Ishikawa (cell line): ENCODE results near the gene PLA2G15.

Experiments used
- CEBPB ChIP-seq: IDR thresholded peaks from 2 replicates; pipeline ENCODE4 v1.6.1; 2012
- CREB1 ChIP-seq: IDR thresholded peaks from 2 replicates; pipeline ENCODE4 v1.6.1; 2012; ENCODE audit warnings: low read depth
- EGR1 ChIP-seq: IDR thresholded peaks from 2 replicates; pipeline ENCODE4 v1.6.1; 2012
- EP300 ChIP-seq: IDR thresholded peaks from 2 replicates; pipeline ENCODE4 v1.6.1; 2012; ENCODE audit warnings: borderline replicate concordance
- FOXM1 ChIP-seq: IDR thresholded peaks from 2 replicates; pipeline ENCODE4 v1.6.1; 2012; ENCODE audit warnings: low read depth, borderline replicate concordance
- NFIC ChIP-seq: IDR thresholded peaks from 2 replicates; pipeline ENCODE4 v1.6.1; 2012
- RAD21 ChIP-seq: IDR thresholded peaks from 2 replicates; pipeline ENCODE4 v1.6.1; 2012; ENCODE audit warnings: low read depth
- TAF1 ChIP-seq: IDR thresholded peaks from 2 replicates; pipeline ENCODE4 v1.6.1; 2012; ENCODE audit warnings: low read depth, mild to moderate bottlenecking
- TCF12 ChIP-seq: IDR thresholded peaks from 2 replicates; pipeline ENCODE4 v1.6.1; 2012; ENCODE audit warnings: low read depth
- TEAD4 ChIP-seq: IDR thresholded peaks from 2 replicates; pipeline ENCODE4 v1.6.1; 2012
- YY1 ChIP-seq: IDR thresholded peaks from 2 replicates; pipeline ENCODE4 v1.6.1; 2012; ENCODE audit warnings: low read depth
- ZBTB7A ChIP-seq: IDR thresholded peaks from 2 replicates; pipeline ENCODE4 v1.6.1; 2012; ENCODE audit warnings: low read depth
- TF ChIP-seq, protein P1 (sequence below): IDR thresholded peaks from 2 replicates; pipeline ENCODE4 v1.6.1; 2012
- TF ChIP-seq, protein P2 (sequence below): IDR thresholded peaks from 2 replicates; pipeline ENCODE4 v1.6.1; 2012
- TF ChIP-seq, protein P3 (sequence below): IDR thresholded peaks from 2 replicates; pipeline ENCODE4 v1.6.1; 2012; ENCODE audit warnings: low read depth, mild to moderate bottlenecking

Gene PLA2G15

DNA sequence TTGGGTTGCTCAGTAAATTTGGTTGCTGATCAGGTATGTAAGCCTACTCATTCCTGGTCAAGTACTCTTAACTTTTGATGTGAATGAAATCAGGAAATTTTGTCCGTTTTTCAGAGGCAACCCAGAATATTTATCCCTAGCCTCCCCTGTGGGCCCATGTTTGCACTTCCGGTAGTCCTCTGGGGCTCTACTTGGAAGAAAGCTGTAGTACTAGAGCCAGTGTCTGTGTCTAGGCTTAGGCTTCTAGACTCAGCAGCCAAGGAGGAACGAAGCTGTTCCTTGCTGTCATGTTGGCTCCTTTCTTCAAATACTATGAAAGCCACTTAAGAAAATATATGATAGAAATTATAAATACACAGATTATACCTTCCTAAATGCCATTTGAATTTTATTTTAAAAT lies 30.4 kb upstream of the PLA2G15 start:
- no peak for TF ChIP-seq TAF1
- no peak for TF ChIP-seq FOXM1
- no peak for TF ChIP-seq EP300

DNA sequence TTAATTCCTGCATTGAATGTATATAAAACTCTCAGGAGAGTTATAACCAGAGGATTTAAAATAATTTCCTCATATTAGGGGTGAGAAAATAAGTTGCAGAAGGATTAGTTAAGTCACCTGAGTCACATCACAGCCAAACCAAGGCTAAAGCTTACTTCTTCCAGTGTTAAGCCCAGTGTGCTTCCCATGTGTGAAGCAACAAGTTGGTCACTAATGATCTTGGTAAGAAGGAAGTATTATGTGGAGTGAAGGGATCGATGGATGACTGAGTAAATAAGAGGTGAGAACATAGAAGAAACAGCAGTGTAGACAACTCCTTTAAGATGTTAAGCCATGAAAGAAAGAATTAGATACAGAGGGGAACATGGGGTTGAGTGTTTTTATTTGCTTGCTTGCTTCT lies 29.9 kb upstream of the PLA2G15 start:
- no peak for TF ChIP-seq ZBTB7A
- no peak for TF ChIP-seq TEAD4
- TF ChIP-seq, protein P1, sequence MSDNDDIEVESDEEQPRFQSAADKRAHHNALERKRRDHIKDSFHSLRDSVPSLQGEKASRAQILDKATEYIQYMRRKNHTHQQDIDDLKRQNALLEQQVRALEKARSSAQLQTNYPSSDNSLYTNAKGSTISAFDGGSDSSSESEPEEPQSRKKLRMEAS: no peak
- no peak for TF ChIP-seq CREB1
- TF ChIP-seq, protein P2, sequence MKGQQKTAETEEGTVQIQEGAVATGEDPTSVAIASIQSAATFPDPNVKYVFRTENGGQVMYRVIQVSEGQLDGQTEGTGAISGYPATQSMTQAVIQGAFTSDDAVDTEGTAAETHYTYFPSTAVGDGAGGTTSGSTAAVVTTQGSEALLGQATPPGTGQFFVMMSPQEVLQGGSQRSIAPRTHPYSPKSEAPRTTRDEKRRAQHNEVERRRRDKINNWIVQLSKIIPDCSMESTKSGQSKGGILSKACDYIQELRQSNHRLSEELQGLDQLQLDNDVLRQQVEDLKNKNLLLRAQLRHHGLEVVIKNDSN: no peak
- TF ChIP-seq TAF1: no peak
- no peak for TF ChIP-seq TCF12
- no peak for TF ChIP-seq EGR1
- TF ChIP-seq YY1: no peak
- TF ChIP-seq FOXM1: no peak
- no peak for TF ChIP-seq CEBPB
- no peak for TF ChIP-seq EP300
- TF ChIP-seq, protein P3, sequence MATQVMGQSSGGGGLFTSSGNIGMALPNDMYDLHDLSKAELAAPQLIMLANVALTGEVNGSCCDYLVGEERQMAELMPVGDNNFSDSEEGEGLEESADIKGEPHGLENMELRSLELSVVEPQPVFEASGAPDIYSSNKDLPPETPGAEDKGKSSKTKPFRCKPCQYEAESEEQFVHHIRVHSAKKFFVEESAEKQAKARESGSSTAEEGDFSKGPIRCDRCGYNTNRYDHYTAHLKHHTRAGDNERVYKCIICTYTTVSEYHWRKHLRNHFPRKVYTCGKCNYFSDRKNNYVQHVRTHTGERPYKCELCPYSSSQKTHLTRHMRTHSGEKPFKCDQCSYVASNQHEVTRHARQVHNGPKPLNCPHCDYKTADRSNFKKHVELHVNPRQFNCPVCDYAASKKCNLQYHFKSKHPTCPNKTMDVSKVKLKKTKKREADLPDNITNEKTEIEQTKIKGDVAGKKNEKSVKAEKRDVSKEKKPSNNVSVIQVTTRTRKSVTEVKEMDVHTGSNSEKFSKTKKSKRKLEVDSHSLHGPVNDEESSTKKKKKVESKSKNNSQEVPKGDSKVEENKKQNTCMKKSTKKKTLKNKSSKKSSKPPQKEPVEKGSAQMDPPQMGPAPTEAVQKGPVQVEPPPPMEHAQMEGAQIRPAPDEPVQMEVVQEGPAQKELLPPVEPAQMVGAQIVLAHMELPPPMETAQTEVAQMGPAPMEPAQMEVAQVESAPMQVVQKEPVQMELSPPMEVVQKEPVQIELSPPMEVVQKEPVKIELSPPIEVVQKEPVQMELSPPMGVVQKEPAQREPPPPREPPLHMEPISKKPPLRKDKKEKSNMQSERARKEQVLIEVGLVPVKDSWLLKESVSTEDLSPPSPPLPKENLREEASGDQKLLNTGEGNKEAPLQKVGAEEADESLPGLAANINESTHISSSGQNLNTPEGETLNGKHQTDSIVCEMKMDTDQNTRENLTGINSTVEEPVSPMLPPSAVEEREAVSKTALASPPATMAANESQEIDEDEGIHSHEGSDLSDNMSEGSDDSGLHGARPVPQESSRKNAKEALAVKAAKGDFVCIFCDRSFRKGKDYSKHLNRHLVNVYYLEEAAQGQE: no peak
- no peak for TF ChIP-seq RAD21
- TF ChIP-seq NFIC: no peak

DNA sequence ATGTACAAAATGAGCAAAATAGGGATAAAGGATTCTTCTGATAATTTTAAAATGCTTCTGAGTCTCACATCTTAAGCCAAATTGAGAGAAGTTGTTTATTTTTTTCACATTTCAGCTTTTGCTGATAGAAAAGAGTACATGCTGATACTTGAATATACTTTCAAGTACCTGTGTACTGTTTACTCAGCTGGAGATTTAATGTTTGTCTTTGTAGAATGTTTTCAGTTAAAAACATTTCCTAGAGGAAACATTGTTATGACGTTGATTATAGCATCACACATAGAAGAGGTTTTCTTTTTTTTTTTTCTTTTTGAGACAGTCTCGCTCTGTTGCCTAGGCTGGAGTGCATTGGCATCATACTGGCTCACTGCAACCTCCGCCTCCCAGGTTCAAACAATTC lies 28.9 kb upstream of the PLA2G15 start:
- no peak for TF ChIP-seq CEBPB
- no peak for TF ChIP-seq FOXM1
- TF ChIP-seq NFIC: no peak
- TF ChIP-seq CREB1: no peak

DNA sequence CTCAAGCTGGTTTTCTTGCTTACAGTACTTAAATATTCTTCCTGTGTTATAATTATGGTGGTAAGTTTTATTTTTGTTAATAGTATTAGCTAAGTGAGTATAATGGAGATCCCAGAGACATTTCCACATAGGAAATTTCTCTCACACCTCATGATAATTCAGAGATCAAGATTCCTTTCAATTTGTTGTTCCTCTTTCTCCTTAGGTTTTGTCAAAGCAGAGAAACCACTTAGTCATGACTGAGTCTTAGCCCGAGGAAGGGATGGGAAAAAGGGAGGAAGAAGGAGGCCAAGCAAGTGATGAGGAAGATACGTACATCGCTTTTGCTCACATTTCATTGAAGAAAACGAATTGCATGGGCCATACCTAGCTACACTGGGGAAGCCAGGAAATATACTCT lies 27.7 kb upstream of the PLA2G15 start:
- TF ChIP-seq, protein P3: no peak
- TF ChIP-seq NFIC (no peak), EP300 (no peak), CREB1 (no peak), ZBTB7A (no peak), FOXM1 (no peak), CEBPB (no peak), RAD21 (no peak)
- TF ChIP-seq, protein P2: no peak
- TF ChIP-seq, protein P1: no peak

DNA sequence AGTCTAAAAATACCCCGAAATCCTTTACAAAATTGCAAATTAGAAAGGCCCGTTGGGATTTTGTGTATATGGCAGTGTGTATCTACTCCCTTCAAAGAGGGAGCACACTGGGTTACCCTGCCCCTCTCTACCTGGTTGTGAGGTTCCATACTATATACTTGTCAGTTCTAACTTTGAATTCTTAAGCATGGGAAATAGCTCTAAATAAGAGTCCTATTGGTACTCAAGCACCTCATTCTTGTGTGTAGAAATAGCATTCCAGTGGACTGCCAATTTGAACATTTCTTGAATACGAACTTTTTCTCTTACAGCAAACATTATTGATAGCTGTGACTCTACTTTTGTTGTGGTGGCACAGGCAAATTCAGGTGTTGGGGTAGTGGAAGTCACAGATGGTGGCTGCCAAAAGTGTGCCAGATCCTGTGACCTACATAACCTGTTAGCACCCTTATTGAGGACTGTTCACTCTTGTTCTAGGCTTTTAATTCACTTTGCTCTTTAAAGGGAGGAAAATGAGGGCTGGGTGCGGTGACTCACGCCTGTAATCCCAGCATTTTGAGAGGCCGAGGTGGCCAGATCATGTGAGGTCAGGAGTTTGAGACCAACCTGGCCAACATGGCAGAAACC lies 25.3 kb upstream of the PLA2G15 start:
- no peak for TF ChIP-seq EP300
- TF ChIP-seq NFIC: no peak
- TF ChIP-seq FOXM1: no peak

DNA sequence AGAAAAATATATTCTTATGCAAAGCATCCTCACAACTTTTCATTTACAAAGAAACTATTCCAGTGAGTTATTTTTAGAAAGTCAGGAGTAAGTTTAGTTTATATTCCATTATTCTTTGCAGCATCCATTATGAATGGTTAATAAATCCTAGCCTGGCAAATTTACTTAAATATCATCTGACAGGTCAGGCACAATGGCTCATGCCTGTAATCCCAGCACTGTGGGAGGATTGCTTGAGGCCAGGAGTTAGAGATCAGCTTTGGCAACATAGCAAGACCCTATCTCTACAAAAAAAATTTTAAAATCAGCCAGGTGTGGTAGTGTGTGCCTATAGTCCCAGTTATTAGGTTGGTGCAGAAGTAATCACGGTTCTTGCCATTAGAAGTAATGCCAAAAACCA lies 22.1 kb upstream of the PLA2G15 start:
- TF ChIP-seq EGR1: no peak
- no peak for TF ChIP-seq YY1
- no peak for TF ChIP-seq ZBTB7A
- TF ChIP-seq EP300: no peak
- no peak for TF ChIP-seq TCF12
- TF ChIP-seq, protein P3: no peak
- TF ChIP-seq RAD21: no peak
- no peak for TF ChIP-seq TEAD4
- no peak for TF ChIP-seq FOXM1
- TF ChIP-seq TAF1: no peak
- TF ChIP-seq CREB1: no peak
- TF ChIP-seq, protein P1: no peak
- TF ChIP-seq, protein P2: no peak
- no peak for TF ChIP-seq CEBPB
- no peak for TF ChIP-seq NFIC
